Mucosa of rectum (tissue), 2 donors: ENCODE data around the gene GAL3ST2.

Experiments
- H3K27ac ChIP-seq, 2 donors: one replicate each; pipeline ENCODE4 v1.7.0; 2013; ENCODE audit warnings: inconsistent platforms in 2 of 2, low read depth in 2 of 2, low read length in 2 of 2
- H3K27me3 ChIP-seq, 2 donors: one replicate each; pipeline ENCODE4 v1.7.0; 2013; ENCODE audit warnings: low read length in 2 of 2; ENCODE audit not compliant: control insufficient read depth in 2 of 2, insufficient read depth in 2 of 2
- H3K36me3 ChIP-seq, 2 donors: one replicate each; pipeline ENCODE4 v1.7.0; 2013; ENCODE audit warnings: low read length in 2 of 2; ENCODE audit not compliant: control insufficient read depth in 2 of 2, insufficient read depth in 2 of 2
- H3K4me1 ChIP-seq, 2 donors: one replicate each; pipeline ENCODE4 v1.7.0; 2013; ENCODE audit warnings: low read length in 2 of 2, mild to moderate bottlenecking in 1 of 2; ENCODE audit not compliant: control insufficient read depth in 2 of 2, insufficient read depth in 2 of 2
- H3K4me3 ChIP-seq, 2 donors: one replicate each; pipeline ENCODE4 v1.7.0; 2013; ENCODE audit warnings: low read length in 2 of 2
- H3K9ac ChIP-seq, 2 donors: one replicate each; pipeline ENCODE4 v1.7.0; 2013; ENCODE audit warnings: low read length in 2 of 2, low read depth in 1 of 2, mild to moderate bottlenecking in 1 of 2
- H3K9me3 ChIP-seq, 2 donors: one replicate each; pipeline ENCODE4 v1.7.0; 2013; ENCODE audit warnings: low read length in 2 of 2; ENCODE audit not compliant: control insufficient read depth in 2 of 2
- donor health status: healthy.
- donor health status: Normal muscosa, but diverticular disease.

Gene GAL3ST2

GRCh38 chr2:241848761-241849615, 72.4 kb downstream of the GAL3ST2 start:
- Histone ChIP-seq H3K27ac (no peak overlapping the region), H3K9ac (no peak overlapping the region), H3K4me1 (peaks cover 5 to 7% of the 10 kb centered on the region in 2 donors), H3K4me3 (no peak overlapping the region), H3K36me3 (no peaks in the 10 kb centered on the region), H3K9me3 (no peaks in the 10 kb centered on the region), H3K27me3 (no peaks in the 10 kb centered on the region)

- H3K4me3 ChIP-seq: no peak overlapping the region
- H3K36me3 ChIP-seq: no peaks in the 10 kb centered on the region
- no peak overlapping the region for H3K27ac ChIP-seq
- H3K27me3 ChIP-seq: no peaks in the 10 kb centered on the region
- no peaks in the 10 kb centered on the region for H3K9me3 ChIP-seq
- peaks cover 0 to 2% of the 10 kb centered on the region in 2 donors for H3K4me1 ChIP-seq
- H3K9ac ChIP-seq: no peak overlapping the region
These were observed 73.3 kb downstream of the GAL3ST2 start for GRCh38 chr2:241849616-241850543.

DNA sequence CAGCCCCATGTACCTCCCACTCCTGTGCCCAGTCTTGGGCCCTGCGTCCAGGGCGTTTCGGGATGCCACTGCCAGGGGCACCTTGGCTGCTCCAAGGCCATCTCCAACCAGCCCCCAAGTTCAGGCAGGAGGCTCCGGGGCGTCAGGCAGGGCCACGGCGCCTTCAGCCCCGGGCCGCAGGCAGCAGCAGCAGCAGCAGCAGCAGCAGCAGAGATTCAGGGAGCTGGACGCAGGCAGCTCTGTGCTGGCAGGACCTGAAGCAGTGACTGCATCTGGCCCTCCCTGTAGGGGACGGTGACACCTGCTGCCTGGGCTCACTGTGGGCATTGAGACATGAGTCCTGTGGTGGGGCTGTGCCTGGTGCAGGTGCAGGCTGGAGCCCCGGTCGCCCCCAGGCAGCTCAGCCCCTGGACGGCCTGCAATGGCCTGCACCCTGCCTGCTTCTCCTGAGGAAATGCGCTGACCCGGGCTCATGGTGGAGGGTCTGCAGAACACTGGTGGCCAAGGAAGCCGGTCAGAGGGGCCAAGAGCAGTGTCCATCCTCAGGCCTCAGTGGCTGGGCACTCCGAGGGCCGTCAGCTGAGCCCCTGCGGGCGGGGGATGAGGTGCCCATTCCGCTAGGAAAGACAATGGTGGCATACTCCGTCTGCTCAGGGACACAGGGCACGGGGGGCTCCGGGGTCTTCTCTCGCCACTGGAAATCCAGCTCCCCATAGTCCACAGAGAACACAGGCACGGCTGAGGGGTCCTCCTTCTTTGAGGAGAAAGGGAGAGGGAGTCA, 74.1 kb downstream of the GAL3ST2 start:
- Histone ChIP-seq H3K27ac (no peak overlapping the region), H3K27me3 (no peaks in the 10 kb centered on the region), H3K4me3 (no peak overlapping the region), H3K9me3 (no peaks in the 10 kb centered on the region), H3K36me3 (no peaks in the 10 kb centered on the region), H3K4me1 (peaks cover 0 to 2% of the 10 kb centered on the region in 2 donors), H3K9ac (no peak overlapping the region)

DNA sequence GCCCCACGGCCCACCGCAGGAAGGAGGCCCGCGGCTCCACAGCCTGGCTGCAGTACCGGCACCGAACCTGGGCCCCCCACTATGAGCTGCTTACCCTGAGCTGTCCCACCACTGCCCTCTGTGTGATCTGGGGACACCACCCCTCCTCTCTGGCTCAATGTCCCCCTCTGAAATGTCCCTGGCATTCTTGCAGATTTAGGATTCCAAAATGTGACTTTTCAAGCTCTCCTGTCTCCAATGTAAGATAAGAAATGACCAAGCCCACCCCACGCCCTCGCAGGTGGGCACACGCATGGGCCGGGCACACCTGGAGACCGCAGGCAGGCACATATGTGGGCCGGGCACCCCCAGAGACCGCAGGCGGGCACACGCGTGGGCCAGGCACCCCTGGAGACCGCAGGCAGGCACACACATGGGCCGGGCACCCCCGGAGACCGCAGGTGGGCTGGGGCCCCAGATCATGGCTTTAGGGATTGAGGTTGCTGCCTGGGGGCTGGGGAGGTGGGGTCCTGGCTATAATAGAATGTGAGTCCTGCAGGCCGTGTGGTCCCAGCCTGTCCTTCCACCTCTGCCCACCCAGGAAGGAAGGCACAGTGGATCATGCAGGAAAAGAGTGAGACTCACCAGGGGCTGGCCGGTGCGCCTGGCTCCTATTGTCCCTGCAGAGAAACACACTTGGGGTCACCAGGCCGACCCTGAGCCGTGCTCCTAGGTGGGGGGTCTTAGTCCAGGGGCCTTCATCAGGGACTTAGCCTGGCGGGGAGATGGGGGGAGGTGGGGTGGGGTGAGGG, 74.9 kb downstream of the GAL3ST2 start:
- no peak overlapping the region for H3K9ac ChIP-seq

GRCh38 chr2:241852116-241852980, 75.7 kb downstream of the GAL3ST2 start:
- H3K36me3 ChIP-seq: no peaks in the 10 kb centered on the region
- H3K27ac ChIP-seq: no peak overlapping the region
- no peaks in the 10 kb centered on the region for H3K4me1 ChIP-seq
- no peaks in the 10 kb centered on the region for H3K9me3 ChIP-seq
- H3K27me3 ChIP-seq: peaks cover 0 to 7% of the 10 kb centered on the region in 2 donors
- no peak overlapping the region for H3K4me3 ChIP-seq
- no peak overlapping the region for H3K9ac ChIP-seq

More for the DNA sequence above, 74.9 kb downstream of the GAL3ST2 start:
- Histone ChIP-seq H3K9me3 (no peaks in the 10 kb centered on the region), H3K4me1 (no peaks in the 10 kb centered on the region), H3K27ac (no peak overlapping the region), H3K27me3 (no peaks in the 10 kb centered on the region), H3K4me3 (no peak overlapping the region), H3K36me3 (no peaks in the 10 kb centered on the region)

GRCh38 chr2:241852981-241853631, 76.5 kb downstream of the GAL3ST2 start:
- Histone ChIP-seq H3K9me3 (no peaks in the 10 kb centered on the region), H3K27ac (no peak overlapping the region), H3K4me3 (no peak overlapping the region), H3K36me3 (no peaks in the 10 kb centered on the region), H3K9ac (no peak overlapping the region), H3K4me1 (no peaks in the 10 kb centered on the region), H3K27me3 (peaks cover 0 to 7% of the 10 kb centered on the region in 2 donors)
